ENCODE measurements around the gene ESX1.
A peak's percentile ranks its signal among the peaks of the same experiment; 100 is the strongest.
"Not testable (repeated sequence)": the region's sequence is repeated elsewhere in the genome, so short reads cannot be mapped to it uniquely, and the experiment has no call there.

The ESX1 gene

GRCh38 chrX:104281564-104281963 lies 26.8 kb upstream of the ESX1 start:
- no peak overlapping the region for H3K4me3 ChIP-seq (ENCODE audit: low read depth, low read length)
- no peak for TF ChIP-seq CTCF (IDR thresholded peaks at IDR 0.05; ENCODE audit: borderline replicate concordance, insufficient read depth, low read depth, low read length)

DNA sequence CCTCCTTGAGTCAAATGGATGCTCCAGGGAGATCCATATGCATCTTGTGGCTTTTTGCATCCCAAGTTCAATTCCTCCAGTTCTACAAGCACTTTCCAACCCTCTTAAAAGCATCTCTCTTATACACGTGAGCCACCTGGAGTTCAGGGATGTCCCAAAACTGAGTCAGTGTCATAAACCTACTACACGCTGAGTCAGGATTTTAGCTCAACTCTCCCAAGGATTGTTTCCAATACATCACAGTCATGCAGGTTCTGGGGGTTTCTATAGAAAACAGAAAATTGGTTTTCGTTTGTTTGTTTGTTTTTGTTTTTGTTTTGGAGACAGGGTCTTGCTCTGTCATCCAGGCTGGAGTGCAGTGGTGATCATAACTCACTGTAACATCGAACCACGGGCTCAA lies 25.9 kb upstream of the ESX1 start:
- no peak overlapping the region for H3K4me3 ChIP-seq (ENCODE audit: low read depth, low read length)
- TF ChIP-seq CTCF (IDR thresholded peaks at IDR 0.05; ENCODE audit: borderline replicate concordance, insufficient read depth, low read depth, low read length) = no peak

GRCh38 chrX:104270916-104271512 lies 16.3 kb upstream of the ESX1 start:
- peak overlapping the region; percentile 2 for H3K4me3 ChIP-seq (ENCODE audit: low read depth, low read length)
- peak; percentile 62; the same call in 1 of the 2 replicates for TF ChIP-seq CTCF (IDR thresholded peaks at IDR 0.05; ENCODE audit: borderline replicate concordance, insufficient read depth, low read depth, low read length)

GRCh38 chrX:104270212-104270611 lies 15.5 kb upstream of the ESX1 start:
- no peak overlapping the region for H3K4me3 ChIP-seq (ENCODE audit: low read depth, low read length)
- no peak for TF ChIP-seq CTCF (IDR thresholded peaks at IDR 0.05; ENCODE audit: borderline replicate concordance, insufficient read depth, low read depth, low read length)

DNA sequence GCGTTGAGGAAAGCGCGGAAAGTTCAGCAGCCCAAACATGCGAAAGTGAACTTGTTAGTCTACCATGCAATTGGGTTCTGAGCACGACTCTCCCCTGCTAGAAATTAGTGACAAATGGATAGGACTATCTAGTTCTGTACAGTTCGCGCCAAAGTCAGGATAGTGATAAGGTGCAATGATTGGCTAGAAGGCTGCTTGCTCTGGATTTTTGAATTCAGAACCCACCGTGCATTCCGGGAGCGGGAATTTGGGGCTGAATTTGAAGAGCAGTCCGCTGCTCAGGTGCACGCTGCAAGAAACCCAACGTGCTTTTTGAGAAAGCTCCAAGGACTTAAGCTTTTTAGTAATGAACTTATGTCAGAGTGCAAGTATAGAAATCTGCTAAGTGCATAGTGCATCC lies 732 bp upstream of the ESX1 start:
- no peak overlapping the region for H3K4me3 ChIP-seq (ENCODE audit: low read depth, low read length)
- no peak for TF ChIP-seq CTCF (IDR thresholded peaks at IDR 0.05; ENCODE audit: borderline replicate concordance, insufficient read depth, low read depth, low read length)

- no peak for TF ChIP-seq CTCF (IDR thresholded peaks at IDR 0.05; ENCODE audit: borderline replicate concordance, insufficient read depth, low read depth, low read length)
- no peak overlapping the region for H3K4me3 ChIP-seq (ENCODE audit: low read depth, low read length)
Measured at GRCh38 chrX:104253567-104254441, 929 bp downstream of the ESX1 start.

DNA sequence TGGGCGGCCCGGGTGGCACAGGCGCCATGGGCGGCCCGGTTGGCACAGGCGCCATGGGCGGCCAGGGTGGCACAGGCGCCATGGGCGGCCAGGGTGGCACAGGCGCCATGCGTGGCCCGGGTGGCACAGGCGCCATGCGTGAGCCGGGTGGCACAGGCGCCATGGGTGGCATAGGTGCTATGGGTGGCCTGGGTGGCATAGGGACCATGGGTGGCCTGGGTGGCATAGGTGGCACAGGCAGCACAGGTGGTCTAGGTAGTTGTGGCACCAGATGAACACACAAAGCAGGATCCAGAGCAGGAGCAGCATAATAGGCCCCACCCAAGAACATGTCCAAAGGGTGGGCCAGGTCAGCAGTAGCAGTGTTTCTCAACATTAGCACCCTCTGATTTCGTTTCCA lies 4.3 kb downstream of the ESX1 start:
- no peak for TF ChIP-seq CTCF (IDR thresholded peaks at IDR 0.05; ENCODE audit: borderline replicate concordance, insufficient read depth, low read depth, low read length)
- no peak overlapping the region for H3K4me3 ChIP-seq (ENCODE audit: low read depth, low read length)

DNA sequence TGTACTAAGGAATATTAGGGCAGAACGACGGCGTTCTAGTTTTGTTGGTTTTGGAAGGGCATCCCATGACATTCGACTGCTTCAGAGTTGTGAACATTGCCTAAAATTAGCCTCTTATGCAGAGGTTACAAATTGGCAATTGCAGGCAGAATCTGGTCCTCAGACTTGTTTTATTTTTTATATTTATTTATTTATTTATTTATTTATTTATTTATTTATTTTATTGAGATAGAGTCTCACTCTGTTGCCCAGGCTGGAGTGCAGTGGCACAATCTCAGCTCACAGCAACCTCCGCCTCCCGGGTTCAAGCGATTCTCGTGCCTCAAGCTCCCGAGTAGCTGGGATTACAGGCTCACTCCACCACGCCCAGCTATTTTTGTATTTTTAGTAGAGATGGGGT lies 24.7 kb downstream of the ESX1 start:
- H3K4me3 ChIP-seq (ENCODE audit: low read depth, low read length) = not testable (repeated sequence)

Measured in GM12875 (cell line).